NCI-H1417 treated with DMSO at 0.1 percent for 48 hours (cell line): Measurements from ENCODE around the gene MYOG.

Experiments used
- DNase-seq: peaks from one replicate; lab custom pipeline; 2025; lab: John Stamatoyannopoulos, UW

The MYOG gene

GRCh38 chr1:203090421-203091198 lies 4.8 kb upstream of the MYOG start:
- no peak for DNase-seq

DNA sequence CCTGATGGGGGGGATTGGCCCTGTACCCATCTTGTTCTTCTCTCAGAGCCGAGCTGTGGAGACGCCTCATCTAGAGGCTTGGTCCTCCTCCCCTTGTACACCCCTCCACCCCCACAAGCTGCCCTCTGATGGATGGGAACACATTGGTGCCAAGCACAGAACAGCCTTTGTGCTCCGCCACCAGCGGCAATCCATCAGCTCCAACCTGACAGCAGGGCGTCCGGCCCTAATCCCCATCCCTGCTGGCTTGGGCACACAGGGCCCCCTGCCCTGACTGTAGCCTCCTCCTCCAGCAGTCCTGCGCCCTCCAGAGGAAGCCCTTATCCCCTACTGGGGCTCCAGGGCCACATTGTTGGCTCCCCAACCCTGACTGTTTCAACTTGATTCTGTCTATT lies 3.8 kb upstream of the MYOG start:
- DNase-seq, result no peak

DNA sequence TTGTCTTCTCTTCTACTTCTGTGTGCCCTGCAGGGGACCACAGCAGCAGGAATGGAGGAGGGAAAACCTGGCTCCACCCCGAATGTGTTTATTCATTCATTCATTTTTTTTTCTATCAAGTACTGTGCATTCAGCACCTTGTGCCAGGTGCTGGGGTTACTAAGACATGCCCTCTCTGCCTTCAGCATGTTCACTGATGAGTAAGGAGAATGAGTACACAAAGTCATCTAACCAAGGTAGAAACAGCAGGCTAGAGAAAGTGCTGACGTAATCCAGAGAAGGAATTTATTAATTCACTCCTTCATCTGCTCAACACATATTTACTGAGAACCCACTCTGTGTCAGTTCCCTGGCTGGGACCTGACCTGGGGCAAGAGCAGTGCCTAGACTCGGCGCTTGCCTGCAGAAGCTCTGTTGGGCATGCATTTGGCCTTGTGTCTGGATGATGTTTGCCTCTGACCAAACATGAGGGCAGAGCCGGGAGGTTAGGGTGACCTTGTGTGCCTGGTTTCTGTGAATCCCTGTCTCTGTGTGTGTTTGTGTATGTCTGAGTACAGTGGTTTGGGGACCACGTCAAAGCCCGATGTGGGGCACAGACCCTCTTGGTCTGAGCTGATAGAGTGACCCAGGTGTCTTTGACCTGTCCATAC lies 3.3 kb upstream of the MYOG start:
- no peak for DNase-seq

DNA sequence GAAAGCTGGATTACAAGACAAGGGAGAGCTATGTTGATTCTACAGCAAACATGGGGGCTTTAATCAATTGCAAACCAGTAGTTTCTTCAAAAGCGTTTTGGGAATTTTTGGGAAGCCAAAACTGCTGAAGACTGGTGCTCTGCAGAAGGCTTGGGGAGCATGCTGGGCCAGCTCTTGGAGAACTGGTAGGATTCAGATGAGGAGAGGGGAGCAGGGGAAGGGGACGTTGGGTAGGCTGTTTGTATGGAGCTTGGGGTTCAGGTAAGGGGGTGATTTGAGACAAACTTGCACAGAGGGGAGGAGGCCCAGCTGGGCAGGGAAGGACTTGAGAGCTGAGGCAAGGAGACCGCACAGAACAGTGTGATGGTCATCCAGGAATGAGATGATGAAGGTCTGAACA lies 2.6 kb upstream of the MYOG start:
- DNase-seq, result no peak

- DNase-seq, result no peak
Observed at GRCh38 chr1:203086992-203087763, 1.4 kb upstream of the MYOG start.

- no peak for DNase-seq
Observed at GRCh38 chr1:203084588-203085527, 954 bp downstream of the MYOG start.

DNA sequence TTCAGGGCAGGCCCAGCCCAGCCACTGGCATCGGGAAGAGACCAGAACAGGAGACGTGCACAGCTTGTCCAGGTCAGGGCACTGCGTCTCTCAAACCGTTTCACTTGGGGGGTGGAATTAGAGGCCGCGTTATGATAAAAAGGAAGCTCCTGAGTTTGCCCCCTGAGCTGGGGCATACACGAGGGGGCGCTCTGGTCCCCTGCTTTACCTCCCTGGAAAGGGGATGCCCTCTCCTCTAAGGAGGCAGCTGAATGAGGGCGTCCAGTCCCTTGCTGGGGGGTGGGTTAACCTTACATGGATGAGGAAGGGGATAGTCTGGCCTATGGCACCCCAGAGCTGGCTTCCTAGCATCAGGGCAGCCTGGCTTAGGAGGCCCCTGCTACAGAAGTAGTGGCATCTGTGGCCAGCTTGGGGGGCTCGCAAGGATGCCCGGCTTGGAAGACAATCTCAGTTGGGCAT lies 2.3 kb downstream of the MYOG start:
- no peak for DNase-seq

- no peak for DNase-seq
Observed at GRCh38 chr1:203082571-203083462, 3.0 kb downstream of the MYOG start.

DNA sequence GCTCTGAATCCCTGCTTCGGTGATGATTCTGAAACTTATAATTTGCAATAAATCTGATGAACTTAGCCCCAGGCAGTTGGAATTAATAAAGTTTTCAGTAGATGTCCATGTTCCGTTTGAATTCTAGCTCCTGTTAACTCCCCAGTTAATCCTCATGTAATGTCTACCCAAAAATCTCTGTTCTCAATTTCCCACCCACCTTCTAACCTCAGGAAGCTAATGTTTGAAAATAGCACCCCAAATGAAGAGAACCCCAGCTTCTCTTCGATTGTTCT lies 3.6 kb downstream of the MYOG start:
- no peak for DNase-seq

DNA sequence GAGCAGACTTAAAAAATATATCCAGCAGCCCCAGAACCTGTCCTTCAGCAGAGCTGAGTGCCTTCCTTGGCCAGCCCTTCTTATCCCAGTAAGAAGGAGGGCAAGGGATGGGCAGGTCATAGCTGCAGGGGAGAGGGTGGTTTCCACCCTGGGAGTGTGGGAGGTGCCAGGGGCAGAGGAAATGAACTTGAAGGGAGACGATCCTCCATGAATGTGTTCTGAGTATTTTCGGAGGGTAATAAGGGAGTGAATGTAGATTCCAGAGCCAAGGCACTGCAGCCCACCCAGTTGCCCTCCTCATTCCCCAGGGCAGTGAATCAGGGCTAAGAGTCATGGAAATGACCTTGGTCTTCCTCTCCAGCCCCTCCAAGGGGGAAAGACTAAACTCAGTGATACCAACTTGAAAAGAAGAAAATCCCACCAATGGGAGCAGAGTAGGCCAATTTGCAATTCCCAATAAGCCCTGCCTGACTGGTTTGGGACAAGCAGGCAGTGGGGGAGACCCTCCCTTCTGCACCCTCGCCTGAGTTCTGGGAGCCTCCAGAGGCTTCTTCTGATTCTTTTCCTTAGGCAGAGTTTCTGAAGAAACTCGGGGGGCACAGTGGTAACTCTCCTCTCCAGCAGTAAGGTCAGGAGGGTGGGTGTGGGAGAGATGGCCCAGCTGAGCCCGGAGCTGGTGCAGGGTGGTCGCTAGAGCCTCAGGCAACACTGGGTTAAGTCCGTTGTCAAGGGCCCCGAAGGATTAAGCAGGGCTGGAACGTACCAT lies 4.2 kb downstream of the MYOG start:
- DNase-seq, result no peak

- no peak for DNase-seq
Observed at GRCh38 chr1:203080456-203080855, 5.4 kb downstream of the MYOG start.

GRCh38 chr1:203078478-203078877 lies 7.3 kb downstream of the MYOG start:
- DNase-seq, result no peak

GRCh38 chr1:203077956-203078355 lies 7.9 kb downstream of the MYOG start:
- DNase-seq, result no peak

- no peak for DNase-seq
Observed at GRCh38 chr1:203077367-203077766, 8.4 kb downstream of the MYOG start.

- no peak for DNase-seq
Observed at GRCh38 chr1:203076031-203076511, 9.7 kb downstream of the MYOG start.

GRCh38 chr1:203075236-203076030 lies 10.4 kb downstream of the MYOG start:
- no peak for DNase-seq

GRCh38 chr1:203074610-203075009 lies 11.2 kb downstream of the MYOG start:
- DNase-seq, result no peak

GRCh38 chr1:203073469-203073868 lies 12.3 kb downstream of the MYOG start:
- no peak for DNase-seq

GRCh38 chr1:203072911-203073310 lies 12.9 kb downstream of the MYOG start:
- DNase-seq, result no peak
